H1 (cell line): Measurements from ENCODE around the gene TENT5A. TPM values are rescaled to one million over a fixed set of nuclear protein-coding genes. Genes with fewer than 3 reads are reported as not detected.

ENCODE experiments used
- CTCF ChIA-PET: fragments of 300-600 bp; sonication (Branson Sonifier 250); formaldehyde crosslinking; loops from one replicate; lab custom pipeline; 2021; ENCODE audit not compliant: partially characterized antibody; lab: Charles Lee
- POLR2A ChIA-PET: fragments of 300-600 bp; sonication (Branson Sonifier 250); formaldehyde crosslinking; loops from one replicate; lab custom pipeline; 2021; ENCODE audit warnings: inconsistent platforms; ENCODE audit not compliant: partially characterized antibody; lab: Charles Lee
- DNase-seq, 2 experiments: peaks; one replicate each; pipeline versions ENCODE4 v3.0.0 to v3.0.0-alpha.2; 2010 to 2022; ENCODE audit warnings: low spot score in 2 of 2, low read depth in 1 of 2, mixed read lengths in 1 of 2
- FAIRE-seq: peaks from 2 replicates; lab custom pipeline; 2011; peaks lifted over from hg19 to GRCh38; lab: Jason Lieb, UNC
- H2AFZ ChIP-seq: 2 replicates; pipeline ENCODE4 v1.8.1; 2012; ENCODE audit warnings: low read length, inconsistent platforms
- H2AK5ac ChIP-seq: 2 replicates; pipeline ENCODE4 v1.6.1; 2013; ENCODE audit warnings: low read depth, low read length
- H2BK120ac ChIP-seq: replicated peaks from 2 replicates; pipeline ENCODE3; 2013; ENCODE audit warnings: low read depth, low read length, inconsistent platforms
- H2BK12ac ChIP-seq: 2 replicates; pipeline ENCODE4 v1.6.1; 2013; ENCODE audit warnings: low read depth, low read length
- H2BK15ac ChIP-seq: 2 replicates; pipeline ENCODE4 v1.6.1; 2013; ENCODE audit warnings: low read length
- H2BK20ac ChIP-seq: 2 replicates; pipeline ENCODE4 v1.6.1; 2013; ENCODE audit warnings: low read length
- H2BK5ac ChIP-seq: 2 replicates; pipeline ENCODE4 v1.6.1; 2013; ENCODE audit warnings: low read depth, low read length
- H3K14ac ChIP-seq: 2 replicates; pipeline ENCODE4 v1.6.1; 2013; ENCODE audit warnings: inconsistent platforms; ENCODE audit not compliant: insufficient read length
- H3K18ac ChIP-seq: 2 replicates; pipeline ENCODE4 v1.6.1; 2013; ENCODE audit warnings: low read length; ENCODE audit errors: extremely low read depth
- H3K23ac ChIP-seq: 2 replicates; pipeline ENCODE4 v1.6.1; 2013; ENCODE audit warnings: inconsistent platforms; ENCODE audit not compliant: insufficient read length
- H3K23me2 ChIP-seq: 2 replicates; pipeline ENCODE4 v1.6.1; 2013; ENCODE audit warnings: low read depth, low read length
- H3K27ac ChIP-seq: 2 replicates; pipeline ENCODE4 v1.6.1; 2011; ENCODE audit warnings: low read depth, low read length, inconsistent platforms
- H3K27me3 ChIP-seq, 4 experiments: replicated peaks in 1 of 4; 1 replicate in 1 of 4; 2 replicates in 3 of 4; pipeline versions ENCODE4 v1.6.1 to v1.8.1; 2011 to 2013; ENCODE audit warnings: low read length in 3 of 4, mild to moderate bottlenecking in 3 of 4, inconsistent platforms in 2 of 4, mixed read lengths in 2 of 4, moderate library complexity in 1 of 4; ENCODE audit not compliant: control insufficient read depth in 3 of 4, insufficient read depth in 3 of 4; ENCODE audit errors: extremely low read depth in 1 of 4
- H3K36me3 ChIP-seq, 4 experiments: 2 replicates each; pipeline versions ENCODE4 v1.6.1 to v1.8.1; 2011 to 2013; ENCODE audit warnings: mild to moderate bottlenecking in 4 of 4, low read length in 3 of 4, moderate library complexity in 2 of 4, control low read depth in 1 of 4, inconsistent platforms in 1 of 4; ENCODE audit not compliant: insufficient read depth in 4 of 4, control insufficient read depth in 2 of 4
- H3K4ac ChIP-seq: replicated peaks from 2 replicates; pipeline ENCODE3; 2013; ENCODE audit warnings: low read length, low read depth, mixed read lengths, inconsistent platforms; ENCODE audit not compliant: insufficient read length
- H3K4me1 ChIP-seq, 4 experiments: replicated peaks in 1 of 4; 1 replicate in 1 of 4; 2 replicates in 3 of 4; pipeline versions ENCODE4 v1.6.1 to v1.8.1; 2011 to 2013; ENCODE audit warnings: low read length in 3 of 4, inconsistent platforms in 2 of 4, mixed read lengths in 1 of 4; ENCODE audit not compliant: insufficient read depth in 4 of 4, control insufficient read depth in 3 of 4
- H3K4me2 ChIP-seq, 2 experiments: 2 replicates each; pipeline versions ENCODE4 v1.6.1 to v1.8.1; 2011 to 2013; ENCODE audit warnings: low read depth in 2 of 2, low read length in 2 of 2, control low read depth in 1 of 2, inconsistent platforms in 1 of 2, mild to moderate bottlenecking in 1 of 2; ENCODE audit not compliant: insufficient read depth in 1 of 2
- H3K4me3 ChIP-seq, 4 experiments: fragments of 200-600, 300-600 bp in 1 of 4; sonication (generic), shearing (Covaris generic), sonication (Bioruptor Twin) in 1 of 4; 2 replicates each; pipeline versions ENCODE4 v1.5.1 to v1.8.1; 2011 to 2016; ENCODE audit warnings: low read length in 4 of 4, low read depth in 3 of 4, control low read depth in 2 of 4, inconsistent platforms in 2 of 4, mild to moderate bottlenecking in 2 of 4, mixed read lengths in 1 of 4, moderate library complexity in 1 of 4; ENCODE audit not compliant: insufficient read depth in 2 of 4; ENCODE audit errors: extremely low read depth in 1 of 4
- H3K56ac ChIP-seq: replicated peaks from 2 replicates; pipeline ENCODE3; 2013; ENCODE audit warnings: low read depth, mild to moderate bottlenecking, mixed read lengths, low read length, inconsistent platforms; ENCODE audit not compliant: insufficient read length
- H3K79me1 ChIP-seq: 2 replicates; pipeline ENCODE4 v1.6.1; 2013; ENCODE audit warnings: low read depth, low read length, control low read depth
- H3K79me2 ChIP-seq, 2 experiments: 2 replicates each; pipeline versions ENCODE4 v1.6.1 to v1.8.1; 2012 to 2013; ENCODE audit warnings: low read length in 2 of 2, mild to moderate bottlenecking in 2 of 2, inconsistent platforms in 1 of 2; ENCODE audit not compliant: insufficient read depth in 2 of 2, control insufficient read depth in 1 of 2
- H3K9ac ChIP-seq, 4 experiments: replicated peaks in 1 of 4; 1 replicate in 1 of 4; 2 replicates in 3 of 4; pipeline versions ENCODE4 v1.6.1 to v1.8.1; 2011 to 2013; ENCODE audit warnings: low read depth in 3 of 4, low read length in 3 of 4, control low read depth in 2 of 4, mild to moderate bottlenecking in 2 of 4, moderate library complexity in 2 of 4, inconsistent platforms in 1 of 4; ENCODE audit errors: extremely low read depth in 1 of 4
- H3K9me3 ChIP-seq, 2 experiments: 2 replicates each; pipeline versions ENCODE4 v1.6.1 to v1.8.1; 2012 to 2013; ENCODE audit warnings: mild to moderate bottlenecking in 2 of 2, moderate library complexity in 2 of 2, control low read depth in 1 of 2, inconsistent platforms in 1 of 2, low read depth in 1 of 2, low read length in 1 of 2, mixed read lengths in 1 of 2; ENCODE audit not compliant: insufficient read depth in 2 of 2
- H4K20me1 ChIP-seq, 2 experiments: replicated peaks in 1 of 2; 2 replicates each; pipeline versions ENCODE3 to v1.8.1; 2011 to 2013; ENCODE audit warnings: inconsistent platforms in 2 of 2, low read length in 2 of 2, mild to moderate bottlenecking in 1 of 2; ENCODE audit not compliant: insufficient read depth in 2 of 2, control insufficient read depth in 1 of 2
- H4K5ac ChIP-seq: 2 replicates; pipeline ENCODE4 v1.6.1; 2013; ENCODE audit warnings: low read length, low read depth, mixed read lengths, inconsistent platforms; ENCODE audit not compliant: insufficient read length
- H4K8ac ChIP-seq: 2 replicates; pipeline ENCODE4 v1.8.0; 2013; ENCODE audit warnings: mild to moderate bottlenecking, moderate library complexity, low read length, inconsistent platforms; ENCODE audit not compliant: insufficient read depth; ENCODE audit errors: extremely low read depth
- H4K91ac ChIP-seq: replicated peaks from 2 replicates; pipeline ENCODE3; 2013; ENCODE audit warnings: low read length, mixed read lengths, inconsistent platforms; ENCODE audit not compliant: insufficient read length
- ASH2L ChIP-seq: fragments of 200-600, 300-600 bp; sonication (generic); IDR thresholded peaks from one replicate; pipeline ENCODE4 v1.7.1; 2017; ENCODE audit warnings: low read length
- BRCA1 ChIP-seq: IDR thresholded peaks from 2 replicates; pipeline ENCODE4 v1.6.1; 2012; ENCODE audit warnings: low read depth, low read length, improper control_type of control experiment
- CREB1 ChIP-seq: IDR thresholded peaks from 2 replicates; pipeline ENCODE4 v1.6.1; 2012; ENCODE audit warnings: inconsistent platforms
- FOSL1 ChIP-seq: IDR thresholded peaks from 2 replicates; pipeline ENCODE4 v1.6.1; 2011; ENCODE audit warnings: mild to moderate bottlenecking, low read depth, low read length, moderate library complexity; ENCODE audit not compliant: insufficient read depth
- GTF2F1 ChIP-seq: IDR thresholded peaks from 2 replicates; pipeline ENCODE4 v1.6.1; 2012; ENCODE audit warnings: low read depth, low read length, improper control_type of control experiment, borderline replicate concordance
- JUN ChIP-seq: IDR thresholded peaks from 2 replicates; pipeline ENCODE4 v1.6.1; 2011; ENCODE audit warnings: low read depth, mild to moderate bottlenecking, improper control_type of control experiment, low read length
- KDM1A ChIP-seq: fragments of 200-600, 300-600 bp; sonication (generic); IDR thresholded peaks from 2 replicates; pipeline ENCODE4 v1.7.1; 2016; ENCODE audit warnings: mild to moderate bottlenecking, low read length, borderline replicate concordance
- MAFK ChIP-seq: IDR thresholded peaks from 2 replicates; pipeline ENCODE4 v1.6.1; 2012; ENCODE audit warnings: low read depth, mild to moderate bottlenecking, improper control_type of control experiment, low read length
- NANOG ChIP-seq: IDR thresholded peaks from 2 replicates; pipeline ENCODE4 v1.6.1; 2011; ENCODE audit warnings: low read length, low read depth, mild to moderate bottlenecking, inconsistent platforms; ENCODE audit not compliant: insufficient read depth, poor library complexity, severe bottlenecking
- NRF1 ChIP-seq: IDR thresholded peaks from 2 replicates; pipeline ENCODE4 v1.6.1; 2011; ENCODE audit warnings: mild to moderate bottlenecking, low read depth, low read length, improper control_type of control experiment
- POLR2A ChIP-seq, 2 experiments: IDR thresholded peaks; 1 replicate in 1 of 2; 2 replicates in 1 of 2; pipeline ENCODE4 v1.6.1; 2011; ENCODE audit warnings: low read depth in 2 of 2, low read length in 2 of 2, mild to moderate bottlenecking in 2 of 2; ENCODE audit errors: control extremely low read depth in 1 of 2
- RXRA ChIP-seq: IDR thresholded peaks from 2 replicates; pipeline ENCODE4 v1.6.1; 2011; ENCODE audit warnings: low read depth, mild to moderate bottlenecking, low read length, moderate library complexity; ENCODE audit not compliant: insufficient read depth
- SIRT6 ChIP-seq: IDR thresholded peaks from one replicate; pipeline ENCODE4 v1.7.1; 2012; ENCODE audit warnings: low read length, inconsistent platforms
- SIX5 ChIP-seq: IDR thresholded peaks from 2 replicates; pipeline ENCODE4 v1.6.1; 2011; ENCODE audit warnings: mild to moderate bottlenecking, low read depth, low read length
- SP2 ChIP-seq: IDR thresholded peaks from 2 replicates; pipeline ENCODE4 v1.6.1; 2012; ENCODE audit warnings: mild to moderate bottlenecking, low read length, inconsistent platforms
- SRF ChIP-seq: IDR thresholded peaks from 2 replicates; pipeline ENCODE4 v1.6.1; 2011; ENCODE audit warnings: mild to moderate bottlenecking, low read depth, low read length, moderate library complexity
- TEAD4 ChIP-seq: IDR thresholded peaks from 2 replicates; pipeline ENCODE4 v1.6.1; 2012; ENCODE audit warnings: low read depth, low read length, inconsistent platforms, mixed read lengths
- WGBS, 2 experiments: shearing (Covaris generic) in 1 of 2; methylation state at CpG; one replicate each; pipeline versions ENCODE4 v1.1.6 to v1.1.7; 2013 to 2015; ENCODE audit warnings: low lambda C conversion rate in 2 of 2, mixed read lengths in 2 of 2, inconsistent platforms in 1 of 2, low coverage in 1 of 2, missing lambda C conversion rate in 1 of 2; ENCODE audit not compliant: insufficient replicate concordance in 2 of 2, insufficient coverage in 1 of 2, insufficient read length in 1 of 2; ENCODE audit errors: extremely low coverage in 1 of 2, missing lambda C conversion rate in 1 of 2; 5-methylcytosine and 5-hydroxymethylcytosine counted together
- polyA plus RNA-seq, 7 experiments: library from polyadenylated mRNA; depleted of rRNA in 3 of 7; stranded (reverse) in 5 of 7; unstranded in 2 of 7; fragments of >200 nt in 5 of 7; fragments of 200-250 nt in 2 of 7; gene quantifications; 1 replicate in 5 of 7; 2 replicates in 1 of 7; 4 replicates in 1 of 7; pipeline versions ENCODE4 v1.2.1 to v1.2.3, GENCODE V29; 2011 to 2013; ENCODE audit warnings: missing spikeins in 2 of 7, mixed read lengths in 2 of 7
- total RNA-seq: library from RNA; stranded (reverse); fragmentation: NEBNext Ultra II Directional; extraction: Animal tissue kit (Norgen Biotek cat#: 25700); gene quantifications from 2 replicates; pipeline ENCODE4 v1.2.1, GENCODE V29; 2021

The TENT5A gene
- total and polyA plus RNA-seq, 2 of the 8 experiments (the other 6 are each of a cell fraction or from before 2014, with no cell fraction given) = 0.91 to 2.9 TPM

DNA sequence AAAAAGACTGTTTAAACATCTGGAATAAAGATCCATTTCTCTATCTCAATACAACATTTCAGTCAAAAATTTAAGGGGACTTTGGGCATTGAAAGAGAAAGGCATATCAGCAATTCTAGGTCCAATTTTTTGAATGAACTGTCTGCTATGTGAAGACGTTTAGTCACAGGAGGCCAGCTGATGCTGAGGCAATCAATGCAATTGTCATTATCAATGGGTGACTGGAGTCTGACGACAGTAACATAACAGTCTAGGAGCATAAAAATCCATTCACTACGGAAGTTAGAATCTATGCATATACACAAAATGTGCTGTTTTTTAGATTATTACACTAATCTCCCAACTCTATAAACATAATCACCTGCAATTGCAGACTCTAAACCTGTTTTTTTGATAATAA lies 37.8 kb downstream of the TENT5A start:
- H2AFZ ChIP-seq = no peak overlapping the region
- H3K27ac ChIP-seq = no peak overlapping the region
- no peaks in the 10 kb centered on the region for H3K36me3 ChIP-seq
- CTCF ChIA-PET = no interaction called here
- no peak overlapping the region for H2AK5ac ChIP-seq
- no peak overlapping the region for H4K8ac ChIP-seq
- no peak overlapping the region for H2BK12ac ChIP-seq
- 82% methylated on average over 3 of the region's 3 CpGs; no CpG with 5 or more reads in 1 of the 2 experiments for WGBS, 2 experiments
- H3K14ac ChIP-seq = no peak overlapping the region
- no peaks in the 10 kb centered on the region for H3K79me1 ChIP-seq
- H3K4me2 ChIP-seq = no peak overlapping the region
- TF ChIP-seq RXRA = no peak
- no peak for TF ChIP-seq CREB1
- TF ChIP-seq SIRT6 = no peak
- TF ChIP-seq SRF = no peak
- TF ChIP-seq ASH2L = no peak
- no peak for TF ChIP-seq POLR2A (IDR thresholded peaks at IDR 0.05; ENCODE audit: control extremely low read depth in 1 of 2, low read depth in 2 of 2, low read length in 2 of 2)
- no peak for TF ChIP-seq TEAD4
- TF ChIP-seq FOSL1 = no peak
- no peak for TF ChIP-seq BRCA1
- TF ChIP-seq SP2 = no peak
- no peak for TF ChIP-seq NRF1
- no peak for TF ChIP-seq NANOG
- no peak for TF ChIP-seq MAFK
- no peak for TF ChIP-seq SIX5
- TF ChIP-seq KDM1A = no peak
- no peak for TF ChIP-seq JUN
- TF ChIP-seq GTF2F1 = no peak
- TF ChIP-seq, all 59 proteins: peak for 0
- Histone ChIP-seq H3K56ac (no peak overlapping the region), H3K4me1 (no peaks in the 10 kb centered on the region), H3K4ac (no peak overlapping the region), H4K20me1 (no peaks in the 10 kb centered on the region), H3K18ac (no peak overlapping the region), H3K23ac (no peak overlapping the region), H4K91ac (no peak overlapping the region), H2BK15ac (no peak overlapping the region), H3K4me3 (no peak overlapping the region), H3K27me3 (no peaks in the 10 kb centered on the region), H3K9ac (no peak overlapping the region), H3K79me2 (no peaks in the 10 kb centered on the region), H2BK120ac (no peak overlapping the region), H2BK20ac (no peak overlapping the region), H3K9me3 (no peaks in the 10 kb centered on the region), H3K23me2 (no peaks in the 10 kb centered on the region), H2BK5ac (no peak overlapping the region), H4K5ac (no peak overlapping the region)
- no peak for FAIRE-seq
- POLR2A ChIA-PET = no interaction called here
- DNase-seq = no peak
